Fibroblast of skin of back (primary cell): ENCODE results near the gene ADH6. TPM values are rescaled to one million over a fixed set of nuclear protein-coding genes. Genes with fewer than 3 reads are reported as not detected.
A peak's percentile ranks its signal among the peaks of the same experiment; 100 is the strongest.
"Not testable (repeated sequence)": the region's sequence is repeated elsewhere in the genome, so short reads cannot be mapped to it uniquely, and the experiment has no call there.

ENCODE experiments used
- DNase-seq: peaks from one replicate; pipeline ENCODE4 v3.0.0-alpha.2; 2013
- polyA plus RNA-seq, 2 experiments: library from polyadenylated mRNA; unstranded; fragments of 120-200 nt; gene quantifications; one replicate each; pipeline ENCODE4 v1.2.1, GENCODE V29; 2013; ENCODE audit not compliant: insufficient read length in 2 of 2

Gene ADH6
- polyA plus RNA-seq (2013, experiment 1 of 2; ENCODE audit: insufficient read length): 0.32 TPM
- 0.37 TPM for polyA plus RNA-seq (2013, experiment 2 of 2; ENCODE audit: insufficient read length)

DNA sequence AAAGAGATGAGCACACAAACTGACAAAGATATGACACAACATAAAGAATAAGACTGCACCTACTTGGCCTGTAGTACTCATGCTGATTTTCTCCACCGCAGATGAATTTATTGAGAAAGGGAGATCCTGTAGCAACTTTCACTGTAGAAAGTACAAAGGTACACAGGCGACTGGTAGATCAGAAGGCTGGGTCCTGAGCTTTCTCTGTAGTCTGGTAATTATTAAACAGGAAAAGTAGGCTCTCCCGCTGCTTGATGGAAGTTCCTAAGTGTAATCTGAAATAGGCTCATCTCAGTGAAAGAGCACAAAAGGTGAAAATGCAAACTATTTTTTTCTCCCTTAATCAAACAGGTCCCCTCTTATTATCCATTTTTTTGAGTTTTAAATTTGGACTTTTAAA, at the start of gene ADH6:
TSS of gene ADH6 (minus strand) at position 175 of the 400 bp plus-strand sequence. CDS start at position 81, 94 bp downstream.
- no peak for DNase-seq

DNA sequence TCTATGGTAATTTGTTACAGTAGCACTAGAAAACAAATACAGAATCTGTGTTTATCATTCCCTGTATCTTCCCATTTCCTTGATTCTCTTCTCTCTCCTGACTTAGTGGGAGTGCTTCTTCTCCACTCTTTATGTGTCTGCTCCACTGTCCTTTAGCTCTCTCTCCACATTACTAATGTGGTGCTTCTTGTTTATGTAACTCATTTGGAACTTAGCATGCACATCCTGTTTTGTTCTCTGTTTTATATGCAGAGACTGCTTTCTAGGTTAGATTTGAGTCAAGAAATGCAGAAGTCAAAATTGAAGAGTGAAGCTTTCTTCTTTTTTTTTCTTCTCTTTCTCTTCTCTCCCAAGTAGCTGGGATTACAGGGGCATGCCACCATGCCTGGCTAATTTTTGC, 45.9 kb upstream of the ADH6 start:
- no peak for DNase-seq

GRCh38 chr4:99252746-99253145, 33.7 kb upstream of the ADH6 start:
- no peak for DNase-seq

DNA sequence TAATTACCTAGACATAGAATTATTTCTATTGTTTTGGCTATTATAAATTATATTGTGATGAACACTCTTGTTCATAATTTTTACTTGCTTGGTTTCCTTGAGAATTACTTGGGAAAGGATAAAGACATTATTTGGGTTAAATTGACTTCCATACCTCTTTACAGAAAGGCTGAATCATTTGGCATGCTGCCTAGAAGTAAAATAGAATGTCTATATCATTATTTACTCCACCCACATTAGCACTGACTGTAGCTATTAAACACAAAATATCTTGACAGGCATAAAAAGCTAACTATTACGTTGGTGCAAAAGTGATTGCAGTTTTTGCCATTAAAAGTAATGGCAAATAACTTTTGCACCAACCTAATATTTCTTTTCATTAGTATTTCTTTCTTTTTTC, 29.7 kb upstream of the ADH6 start:
- DNase-seq: peak; percentile 27

DNA sequence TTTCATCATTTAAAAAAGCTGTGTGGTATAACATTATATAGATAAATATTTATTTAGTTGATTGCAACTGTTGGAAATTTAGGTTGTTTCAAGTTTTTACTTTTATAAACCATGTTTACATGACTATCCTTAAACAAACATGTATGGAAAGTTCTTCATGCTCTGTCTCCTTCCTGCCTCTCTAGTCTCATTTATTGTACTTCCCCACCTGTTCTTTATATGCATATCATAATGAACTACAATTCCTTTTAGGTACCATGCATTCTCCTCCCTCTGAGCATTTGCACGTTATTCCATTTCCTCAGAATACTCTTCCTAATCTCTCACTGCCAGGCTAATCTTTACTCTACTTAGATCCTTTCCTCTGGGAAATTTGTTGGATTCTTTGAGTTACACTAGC, 16.9 kb upstream of the ADH6 start:
- DNase-seq: no peak

DNA sequence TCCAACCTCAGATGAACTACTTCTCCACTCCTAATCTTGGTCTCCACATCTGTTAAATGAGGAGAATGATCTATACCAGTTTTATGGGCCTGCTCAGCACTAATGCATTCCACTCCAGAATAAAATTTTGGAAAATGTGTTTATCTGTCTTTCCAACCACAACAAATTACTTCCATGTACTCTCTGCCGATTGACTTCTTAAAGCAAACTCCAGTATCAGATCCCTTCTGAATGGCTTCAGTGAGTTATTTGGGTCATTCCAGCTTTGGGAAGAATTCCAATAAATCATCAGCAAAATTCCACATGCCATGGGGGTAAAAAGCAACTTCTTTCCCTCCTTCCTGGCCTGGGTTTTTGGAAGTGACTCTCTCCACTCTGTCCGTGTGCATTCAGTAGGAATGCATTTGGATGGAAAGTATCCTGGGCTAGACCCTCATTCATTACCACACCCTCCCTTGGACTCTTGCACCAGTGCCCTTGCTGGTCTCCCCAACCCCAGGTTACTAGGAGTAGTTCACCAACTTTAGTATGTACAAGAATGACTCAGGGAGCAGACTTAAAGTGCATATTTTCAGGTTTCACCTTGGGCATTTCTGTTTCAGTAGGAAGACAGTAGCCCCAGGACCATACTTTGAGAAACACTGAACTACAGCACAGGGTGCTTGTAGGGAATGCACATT, 15.4 kb upstream of the ADH6 start:
- no peak for DNase-seq

DNA sequence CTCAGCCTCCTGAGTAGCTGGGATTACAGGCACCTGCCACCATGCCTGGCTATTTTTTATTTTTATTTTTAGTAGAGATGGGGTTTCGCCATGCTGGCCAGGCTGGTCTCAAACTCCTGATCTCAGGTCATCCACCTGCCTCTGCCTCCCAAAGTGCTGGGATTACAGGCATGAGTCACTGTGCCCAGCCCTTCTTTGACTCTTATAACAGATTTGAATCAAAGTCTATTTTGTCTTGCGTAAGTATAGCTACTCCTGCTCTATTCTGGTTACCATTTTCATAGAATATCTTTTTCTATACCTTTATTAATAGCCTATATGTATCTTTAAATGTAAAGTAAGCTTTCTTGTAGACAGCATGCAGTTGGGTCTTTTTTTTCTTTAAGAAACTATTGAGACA, 14.4 kb upstream of the ADH6 start:
- DNase-seq: not testable (repeated sequence)

- DNase-seq: not testable (repeated sequence)
Observed at GRCh38 chr4:99228706-99229105, 9.7 kb upstream of the ADH6 start.

DNA sequence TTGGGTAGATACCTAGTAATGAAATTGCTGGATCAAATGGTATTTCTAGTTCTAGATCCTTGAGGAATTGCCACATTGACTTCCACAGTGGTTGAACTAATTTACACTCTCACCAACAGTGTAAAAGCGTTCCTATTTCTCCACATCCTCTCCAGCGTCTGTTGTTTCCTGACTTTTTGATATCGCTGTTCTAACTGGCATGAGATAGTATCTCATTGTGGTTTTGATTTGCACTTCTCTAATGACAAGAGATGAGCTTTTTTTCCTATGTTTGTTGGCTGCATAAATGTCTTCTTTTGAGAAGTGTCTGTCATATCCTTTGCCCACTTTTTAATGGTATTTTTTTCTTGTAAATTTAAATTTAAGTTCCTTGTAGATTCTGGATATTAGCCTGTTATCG, 8.6 kb upstream of the ADH6 start:
- not testable (repeated sequence) for DNase-seq

GRCh38 chr4:99221980-99222379, 2.9 kb upstream of the ADH6 start:
- no peak for DNase-seq

DNA sequence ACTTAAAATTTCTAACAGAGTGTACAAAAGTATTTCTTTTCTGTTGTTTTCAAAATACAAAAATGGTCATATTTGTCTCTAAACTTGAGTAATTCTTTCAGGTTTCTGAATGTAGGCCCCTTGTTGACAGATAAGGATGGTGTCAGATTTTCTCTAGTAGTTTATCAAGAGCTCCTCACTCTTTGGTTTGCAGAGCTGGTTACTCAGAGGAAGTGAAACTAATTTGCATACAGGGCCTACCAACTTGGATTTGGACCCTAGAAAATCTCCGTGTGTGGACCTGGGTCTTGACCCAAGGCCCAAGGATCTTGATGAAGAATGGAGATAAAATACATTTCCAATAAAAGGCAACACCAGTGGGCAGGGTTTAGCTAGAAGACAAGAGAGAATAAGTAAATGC, 433 bp upstream of the ADH6 start:
- DNase-seq: no peak

DNA sequence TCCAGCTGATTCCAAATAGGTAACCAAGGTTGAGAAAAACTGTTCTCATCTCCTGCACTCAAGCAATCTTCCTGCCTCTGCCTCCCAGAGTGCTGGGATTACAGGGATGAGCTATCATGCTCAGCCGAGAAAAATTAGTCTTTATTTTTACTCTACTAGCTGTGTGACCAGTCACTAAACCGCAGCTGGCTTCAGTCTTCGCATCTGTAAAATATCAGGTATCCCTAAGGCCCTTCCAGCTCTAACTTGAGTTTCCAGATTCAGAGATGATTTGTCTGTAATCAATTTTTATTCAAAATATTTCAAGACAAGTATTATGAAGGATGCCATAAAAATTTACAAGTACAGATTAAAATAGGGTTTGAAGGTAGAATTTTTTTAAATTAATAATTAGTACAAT, 3.5 kb downstream of the ADH6 start:
- no peak for DNase-seq

GRCh38 chr4:99210789-99211188, 8.3 kb downstream of the ADH6 start:
- no peak for DNase-seq

DNA sequence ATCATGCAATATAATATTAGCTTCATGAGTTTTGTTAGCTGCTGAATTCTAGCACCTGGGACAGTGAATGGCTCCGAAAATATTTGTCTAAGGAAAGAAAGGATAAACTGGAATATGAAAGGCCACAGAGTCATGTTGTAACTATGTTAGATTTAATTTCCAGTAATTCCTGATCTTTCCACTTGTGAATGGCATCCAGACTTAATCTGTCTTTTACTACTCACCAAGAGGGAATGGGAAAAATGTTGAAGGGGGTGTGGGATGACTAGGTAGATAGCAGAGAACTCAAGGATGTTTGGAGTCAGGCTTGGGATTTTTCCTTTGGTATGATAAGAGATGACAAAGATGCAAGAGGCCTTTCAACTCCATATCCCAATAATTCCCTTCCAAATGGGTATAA, 9.4 kb downstream of the ADH6 start:
- peak; percentile 83 for DNase-seq

GRCh38 chr4:99208719-99209075, 10.3 kb downstream of the ADH6 start:
- DNase-seq: no peak

DNA sequence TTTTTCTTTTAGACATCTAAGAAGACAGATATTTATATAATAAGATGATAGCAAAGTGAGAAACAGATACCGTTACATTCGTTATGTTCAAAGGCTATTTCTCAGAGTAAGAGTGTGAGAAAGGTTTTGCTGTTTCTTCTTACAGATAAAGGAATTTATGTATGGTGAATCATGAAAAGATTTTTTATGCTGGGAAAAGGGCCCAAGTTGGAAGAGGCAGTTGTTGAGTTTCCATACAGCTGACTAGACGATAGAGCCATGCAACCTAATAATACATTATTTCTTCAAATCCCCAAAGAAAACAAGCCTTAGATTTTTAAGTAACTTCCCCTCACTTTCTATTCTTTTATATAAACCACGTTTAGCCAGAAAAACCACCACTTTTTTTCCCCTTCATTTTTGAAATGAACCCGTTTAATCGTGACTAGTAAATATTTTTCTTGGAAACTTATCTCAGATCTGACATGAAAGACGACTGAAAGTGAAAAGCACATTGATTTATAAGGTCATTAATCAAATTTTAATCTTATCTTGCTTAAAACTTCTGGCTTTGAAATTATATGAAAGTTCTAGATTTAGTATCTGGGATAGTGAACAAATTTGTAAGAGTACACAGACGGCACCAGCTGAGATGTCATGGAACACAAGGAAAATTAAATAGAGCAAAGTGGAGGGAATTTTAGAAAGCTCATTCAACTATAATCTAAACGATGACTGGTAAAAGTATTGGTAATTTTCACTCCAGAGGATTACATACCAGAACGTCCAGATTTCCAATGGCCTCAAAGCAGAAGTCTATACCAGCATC, 10.9 kb downstream of the ADH6 start:
- DNase-seq: peak; percentile 37

DNA sequence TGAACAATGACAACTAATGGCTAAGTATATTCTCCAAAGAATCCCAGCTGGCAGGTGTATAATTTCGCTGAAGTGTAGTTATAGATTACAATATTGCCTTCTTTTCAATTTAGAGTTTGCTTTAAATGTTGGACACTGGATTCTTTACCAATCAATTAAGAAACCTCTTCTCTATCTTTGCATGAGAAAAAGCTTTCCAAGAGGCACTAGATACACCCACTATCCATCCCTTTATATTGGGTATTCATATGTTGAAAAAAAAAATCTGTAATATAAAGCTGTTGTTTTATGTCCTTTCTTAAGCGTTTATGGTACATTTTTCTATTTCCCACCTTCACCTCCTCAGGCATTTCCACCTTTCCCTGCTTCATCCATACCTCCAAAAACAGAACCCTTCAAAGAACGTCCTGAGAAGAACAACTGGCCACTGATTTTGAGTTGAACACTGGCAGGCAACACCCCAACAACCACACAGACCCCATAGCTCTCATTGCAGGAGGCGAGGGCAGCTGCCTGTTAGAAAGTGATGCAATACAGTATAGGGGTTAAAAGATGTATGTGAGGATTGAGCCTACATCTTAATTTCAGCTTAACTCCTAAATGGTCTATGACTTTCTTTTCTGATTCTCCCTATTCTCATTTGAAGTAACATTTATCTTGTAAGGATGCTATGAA, 11.8 kb downstream of the ADH6 start:
- DNase-seq: no peak

- peak; percentile 76 for DNase-seq
Observed at GRCh38 chr4:99205153-99205979, 13.7 kb downstream of the ADH6 start.

- DNase-seq: no peak
Observed at GRCh38 chr4:99202536-99202935, 16.5 kb downstream of the ADH6 start.

GRCh38 chr4:99202094-99202493, 17.0 kb downstream of the ADH6 start:
- DNase-seq: no peak

DNA sequence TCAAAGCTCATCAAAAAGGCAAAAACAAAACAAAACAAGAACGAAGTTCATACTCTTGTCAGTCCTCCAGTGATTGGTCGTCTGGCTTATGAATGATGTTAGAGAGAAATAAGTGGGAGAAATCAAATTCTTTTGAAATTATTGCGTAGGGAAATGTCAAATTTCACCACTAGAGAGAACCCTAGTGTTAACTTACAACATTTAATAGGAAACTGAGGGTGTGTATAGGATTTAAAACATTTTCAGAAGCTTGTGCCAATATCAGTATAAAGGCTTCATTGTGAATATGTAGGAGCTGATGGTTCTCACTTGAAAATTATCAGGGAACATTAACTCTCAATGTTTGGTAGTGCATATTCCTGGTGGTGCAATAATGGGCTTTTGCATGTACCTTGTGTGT, 17.4 kb downstream of the ADH6 start:
- DNase-seq: peak; percentile 32

DNA sequence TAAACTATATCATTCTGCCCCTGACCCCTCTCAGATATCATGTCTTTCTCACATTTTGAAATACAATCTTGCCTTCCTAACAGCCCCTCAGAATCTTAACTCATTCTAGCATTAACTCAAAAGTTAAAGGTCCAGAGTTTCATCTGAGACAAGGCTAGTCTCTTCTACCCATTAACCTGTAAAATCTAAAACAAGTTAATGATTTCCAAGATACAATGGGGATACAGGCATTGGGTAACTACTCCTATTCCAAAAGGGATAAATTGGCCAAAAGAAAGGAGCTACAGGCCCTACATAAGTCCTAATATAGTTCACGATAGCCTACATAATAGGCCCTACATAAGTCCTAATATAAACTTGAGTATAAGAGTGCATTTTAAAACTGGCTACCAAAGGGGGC, 18.9 kb downstream of the ADH6 start:
- no peak for DNase-seq

- no peak for DNase-seq
Observed at GRCh38 chr4:99190336-99190735, 28.7 kb downstream of the ADH6 start.
